GM12892 (cell line): ENCODE data around the gene IL17REL.
A peak's percentile ranks its signal among the peaks of the same experiment; 100 is the strongest.
"Not testable (repeated sequence)": the region's sequence is repeated elsewhere in the genome, so short reads cannot be mapped to it uniquely, and the experiment has no call there.

Experiments used
- DNase-seq: peaks from one replicate; pipeline ENCODE4 v3.0.0; 2011; ENCODE audit not compliant: insufficient read length
- FAIRE-seq: peaks from 2 replicates; lab custom pipeline; 2011; peaks lifted over from hg19 to GRCh38; lab: Jason Lieb, UNC
- POLR2A ChIP-seq: IDR thresholded peaks from 2 replicates; pipeline ENCODE4 v1.6.1; 2011; ENCODE audit warnings: low read depth, low read length, control low read depth
- POLR2AphosphoS5 ChIP-seq: IDR thresholded peaks from 2 replicates; pipeline ENCODE4 v1.6.1; 2011; ENCODE audit warnings: low read depth, low read length, control low read depth
- TAF1 ChIP-seq: IDR thresholded peaks from 2 replicates; pipeline ENCODE4 v1.6.1; 2011; ENCODE audit warnings: low read depth, mild to moderate bottlenecking, control low read depth, low read length, borderline replicate concordance

The IL17REL gene

GRCh38 chr22:49996518-49997250 lies 15.9 kb downstream of the IL17REL start:
- FAIRE-seq = no peak
- TF ChIP-seq POLR2AphosphoS5 = no peak
- TF ChIP-seq TAF1 = no peak
- TF ChIP-seq POLR2A = no peak
- DNase-seq = no peak

- TF ChIP-seq POLR2AphosphoS5 (no peak), POLR2A (no peak), TAF1 (no peak)
- FAIRE-seq = no peak
- no peak for DNase-seq
These were observed 16.4 kb downstream of the IL17REL start for GRCh38 chr22:49996119-49996517.

GRCh38 chr22:49995361-49996118 lies 17.0 kb downstream of the IL17REL start:
- FAIRE-seq (no peak), DNase-seq (no peak)
- TF ChIP-seq POLR2A (no peak), POLR2AphosphoS5 (no peak), TAF1 (no peak)

GRCh38 chr22:49995041-49995360 lies 17.6 kb downstream of the IL17REL start:
- FAIRE-seq (no peak), DNase-seq (no peak)
- TF ChIP-seq POLR2AphosphoS5 (no peak), POLR2A (no peak), TAF1 (no peak)

GRCh38 chr22:49994361-49995040 lies 18.1 kb downstream of the IL17REL start:
- no peak for FAIRE-seq
- DNase-seq = no peak
- no peak for TF ChIP-seq TAF1

GRCh38 chr22:49993649-49994360 lies 18.8 kb downstream of the IL17REL start:
- no peak for DNase-seq
- no peak for FAIRE-seq

GRCh38 chr22:49992921-49993648 lies 19.5 kb downstream of the IL17REL start:
- DNase-seq (peak; percentile 75), FAIRE-seq (peak; percentile 94)
- no peak for TF ChIP-seq POLR2AphosphoS5
- no peak for TF ChIP-seq TAF1
- no peak for TF ChIP-seq POLR2A

More at GRCh38 chr22:49993649-49994360, 18.8 kb downstream of the IL17REL start:
- TF ChIP-seq POLR2AphosphoS5 (no peak), POLR2A (no peak), TAF1 (no peak)

- FAIRE-seq = no peak
- DNase-seq = no peak
- no peak for TF ChIP-seq POLR2A
- TF ChIP-seq TAF1 = no peak
- TF ChIP-seq POLR2AphosphoS5 = no peak
These were observed 20.5 kb downstream of the IL17REL start for GRCh38 chr22:49991907-49992533.

GRCh38 chr22:49991167-49991566 lies 21.4 kb downstream of the IL17REL start:
- DNase-seq = no peak
- TF ChIP-seq POLR2AphosphoS5 (no peak), POLR2A (no peak), TAF1 (no peak)
- no peak for FAIRE-seq

- not testable (repeated sequence) for DNase-seq, FAIRE-seq
These were observed 22.7 kb downstream of the IL17REL start for GRCh38 chr22:49989826-49990225.

- DNase-seq = no peak
- no peak for FAIRE-seq
- TF ChIP-seq TAF1 (no peak), POLR2A (no peak), POLR2AphosphoS5 (no peak)
These were observed 26.2 kb downstream of the IL17REL start for GRCh38 chr22:49986325-49986724.
